Lung (tissue), 12 donors: Measurements from ENCODE around the gene CEBPE. TPM values are rescaled to one million over a fixed set of nuclear protein-coding genes. Genes with fewer than 3 reads are reported as not detected.

Experiments
- ATAC-seq: fragments of 200-7000 bp; cut with Tn5 transposase; one replicate; pipeline ENCODE4 v1.9.1; 2020; ENCODE audit warnings: moderate number of reproducible peaks; ENCODE audit not compliant: insufficient read depth, low FRiP score
- DNase-seq, 3 donors: peaks; one replicate each; pipeline ENCODE4 v3.0.0-alpha.2; 2013 to 2017
- H3K27ac ChIP-seq, 2 donors: one replicate each; pipeline ENCODE4 v1.5.1; 2013; ENCODE audit warnings: mild to moderate bottlenecking in 2 of 2, moderate library complexity in 2 of 2, control low read depth in 1 of 2, inconsistent platforms in 1 of 2, low read depth in 1 of 2, low read length in 1 of 2
- H3K27me3 ChIP-seq, 3 donors: one replicate each; pipeline ENCODE4 v1.5.1; 2013; ENCODE audit warnings: low read length in 2 of 3; ENCODE audit not compliant: control insufficient read depth in 3 of 3, insufficient read depth in 3 of 3
- H3K36me3 ChIP-seq, 4 donors: one replicate each; pipeline ENCODE4 v1.5.1; 2013; ENCODE audit warnings: low read length in 4 of 4, mild to moderate bottlenecking in 1 of 4, moderate library complexity in 1 of 4; ENCODE audit not compliant: control insufficient read depth in 4 of 4, insufficient read depth in 4 of 4
- H3K4me1 ChIP-seq, 5 donors: one replicate each; pipeline ENCODE4 v1.5.1; 2013; ENCODE audit warnings: low read length in 5 of 5, mild to moderate bottlenecking in 2 of 5, moderate library complexity in 1 of 5; ENCODE audit not compliant: control insufficient read depth in 5 of 5, insufficient read depth in 5 of 5
- H3K4me3 ChIP-seq: one replicate; pipeline ENCODE4 v1.5.1; 2013; ENCODE audit warnings: mild to moderate bottlenecking, control low read depth, moderate library complexity
- H3K9ac ChIP-seq, 2 donors: one replicate each; pipeline ENCODE4 v1.5.1; 2013; ENCODE audit warnings: low read length in 2 of 2, control low read depth in 1 of 2; ENCODE audit not compliant: insufficient read depth in 1 of 2
- H3K9me3 ChIP-seq, 4 donors: one replicate each; pipeline ENCODE4 v1.5.1; 2013; ENCODE audit warnings: low read length in 3 of 4, mild to moderate bottlenecking in 1 of 4, moderate library complexity in 1 of 4; ENCODE audit not compliant: control insufficient read depth in 4 of 4, insufficient read depth in 3 of 4
- CTCF ChIP-seq: IDR thresholded peaks from 2 replicates; pipeline ENCODE4 v1.5.1; 2012; ENCODE audit warnings: mild to moderate bottlenecking; ENCODE audit errors: control extremely low read depth, extremely low read depth
- WGBS, 2 donors: extraction: QIAGEN DNeasy Blood & Tissue Kit; methylation state at CpG; one replicate each; pipeline ENCODE4 v1.1.7; 2013; 5-methylcytosine and 5-hydroxymethylcytosine counted together
- polyA plus RNA-seq, 2 donors: library from polyadenylated mRNA; stranded (reverse); fragments of 200-250 nt; gene quantifications; one replicate each; pipeline ENCODE4 v1.2.1, GENCODE V29; 2013
- total RNA-seq, 2 donors: library from RNA; depleted of rRNA in 1 of 2; stranded (reverse); fragments of >200 nt in 1 of 2; gene quantifications; one replicate each; pipeline ENCODE4 v1.2.1, GENCODE V29; 2014 to 2021
- donor health status: control.
- donor health status: control.
- donor health status: Bipolar disorder and iron deficiency.
- donor health status: healthy.
- donor health status: DM: yes; HTN: yes; CAD: no.

The CEBPE gene
- total and polyA plus RNA-seq, 4 donors = 0.16 to 3.5 (median 0.67) TPM; not detected in 1

- peaks cover 0 to 48% (median 20%) of the 10 kb centered on the region in 4 donors for H3K36me3 ChIP-seq
- ATAC-seq = no peak
- no peak overlapping the region for H3K27ac ChIP-seq
- WGBS, 2 donors = 71 to 81% methylated on average over 8 of the region's 8 CpGs
- no peak for DNase-seq
- no peak overlapping the region for H3K9ac ChIP-seq
- peaks cover 0 to 6% (median 0%) of the 10 kb centered on the region in 5 donors for H3K4me1 ChIP-seq
- no peak for TF ChIP-seq CTCF
- H3K27me3 ChIP-seq = no peaks in the 10 kb centered on the region
- no peaks in the 10 kb centered on the region for H3K9me3 ChIP-seq
- no peak overlapping the region for H3K4me3 ChIP-seq
Measured at GRCh38 chr14:23132970-23133369, 13.9 kb upstream of the CEBPE start.

GRCh38 chr14:23131482-23131881 is 12.4 kb upstream of the CEBPE start:
- no peak overlapping the region for H3K9ac ChIP-seq
- H3K27me3 ChIP-seq = no peaks in the 10 kb centered on the region
- H3K27ac ChIP-seq = no peak overlapping the region
- DNase-seq = no peak
- H3K36me3 ChIP-seq = peaks cover 0 to 48% (median 19%) of the 10 kb centered on the region in 4 donors
- no peaks in the 10 kb centered on the region for H3K4me1 ChIP-seq
- no peak for ATAC-seq
- 79 to 80% methylated on average over 5 of the region's 5 CpGs for WGBS, 2 donors
- H3K9me3 ChIP-seq = no peaks in the 10 kb centered on the region
- no peak overlapping the region for H3K4me3 ChIP-seq
- TF ChIP-seq CTCF = no peak

- Histone ChIP-seq H3K27me3 (no peaks in the 10 kb centered on the region), H3K27ac (no peak overlapping the region), H3K36me3 (peaks cover 0 to 45% (median 20%) of the 10 kb centered on the region in 4 donors), H3K4me3 (no peak overlapping the region), H3K9ac (no peak overlapping the region), H3K4me1 (no peaks in the 10 kb centered on the region), H3K9me3 (no peaks in the 10 kb centered on the region)
- peak; percentile 19 for ATAC-seq
- DNase-seq = no peak
- TF ChIP-seq CTCF = no peak
- 28 to 39% methylated on average over 3 of the region's 3 CpGs for WGBS, 2 donors
Measured at GRCh38 chr14:23130871-23131270, 11.8 kb upstream of the CEBPE start.

- Histone ChIP-seq H3K36me3 (peaks cover 0 to 45% (median 21%) of the 10 kb centered on the region in 4 donors), H3K27me3 (no peaks in the 10 kb centered on the region), H3K27ac (no peak overlapping the region), H3K4me1 (no peaks in the 10 kb centered on the region), H3K9ac (no peak overlapping the region), H3K9me3 (no peaks in the 10 kb centered on the region), H3K4me3 (no peak overlapping the region)
- no peak for TF ChIP-seq CTCF
- DNase-seq = no peak
- 82 to 84% methylated on average over 7 of the region's 7 CpGs for WGBS, 2 donors
- no peak for ATAC-seq
Measured at GRCh38 chr14:23129759-23130316, 10.8 kb upstream of the CEBPE start.
